WTC11 (cell line): ENCODE data around the gene CMC2. TPM values are rescaled to one million over a fixed set of nuclear protein-coding genes. Genes with fewer than 3 reads are reported as not detected.

Source experiments
- ATAC-seq: fragments of 200-7000 bp; cut with Tn5 transposase; 2 replicates; pipeline ENCODE4 v1.10.0; 2021; ENCODE audit warnings: mild to moderate bottlenecking, moderate library complexity
- CTCF ChIA-PET: fragments of 300-600 bp; sonication (Branson Sonifier 250); formaldehyde crosslinking; loops from one replicate; lab custom pipeline; 2021; ENCODE audit warnings: antibody characterized with exemption; lab: Charles Lee
- POLR2A ChIA-PET: fragments of 350-600 bp; sonication (Branson Sonifier 250); formaldehyde crosslinking; loops from one replicate; lab custom pipeline; 2021; ENCODE audit warnings: antibody characterized with exemption; lab: Charles Lee
- DNase-seq: peaks from one replicate; pipeline ENCODE4 v3.0.0; 2021; ENCODE audit warnings: low spot score
- H3K27ac Mint-ChIP-seq: 2 replicates; pipeline ENCODE4 v1.8.0; 2021; ENCODE audit warnings: mixed read lengths
- H3K27me3 Mint-ChIP-seq: 2 replicates; pipeline ENCODE4 v1.8.0; 2021; ENCODE audit warnings: low read depth, mild to moderate bottlenecking, moderate library complexity, mixed read lengths
- H3K36me3 Mint-ChIP-seq: 2 replicates; pipeline ENCODE4 v1.8.0; 2021; ENCODE audit warnings: mixed read lengths
- H3K4me1 Mint-ChIP-seq: 2 replicates; pipeline ENCODE4 v1.8.0; 2022; ENCODE audit warnings: mixed read lengths
- H3K4me3 Mint-ChIP-seq: 2 replicates; pipeline ENCODE4 v1.8.0; 2021; ENCODE audit warnings: mild to moderate bottlenecking, moderate library complexity, mixed read lengths
- H3K9me3 Mint-ChIP-seq: 2 replicates; pipeline ENCODE4 v1.8.0; 2021; ENCODE audit warnings: mixed read lengths
- ATF2 ChIP-seq: sonication (generic); formaldehyde crosslinking; IDR thresholded peaks from 2 replicates; pipeline ENCODE4 v1.8.1; 2022; ENCODE audit warnings: low read depth, missing genetic modification reagents, borderline replicate concordance
- CREM ChIP-seq: sonication (generic); formaldehyde crosslinking; IDR thresholded peaks from 2 replicates; pipeline ENCODE4 v1.8.1; 2022; ENCODE audit warnings: mild to moderate bottlenecking, missing genetic modification reagents, moderate library complexity
- CTCF ChIP-seq: fragments of 200-600 bp; IDR thresholded peaks from 2 replicates; pipeline ENCODE4 v1.8.0; 2022; ENCODE audit warnings: antibody characterized with exemption
- ETV6 ChIP-seq: sonication (generic); formaldehyde crosslinking; IDR thresholded peaks from 2 replicates; pipeline ENCODE4 v1.8.1; 2022; ENCODE audit warnings: mild to moderate bottlenecking, missing genetic modification reagents
- FOXP1 ChIP-seq: sonication (generic); formaldehyde crosslinking; IDR thresholded peaks from 2 replicates; pipeline ENCODE4 v1.8.0; 2022; ENCODE audit warnings: missing genetic modification reagents, mild to moderate bottlenecking, moderate library complexity, borderline replicate concordance
- HMGA2 ChIP-seq: fragments of 250-450 bp; sonication (Bioruptor Pico); IDR thresholded peaks from 2 replicates; pipeline ENCODE4 v1.4.0; 2021; ENCODE audit warnings: mild to moderate bottlenecking, moderate library complexity
- JUN ChIP-seq: sonication (generic); formaldehyde crosslinking; IDR thresholded peaks from 2 replicates; pipeline ENCODE4 v1.8.0; 2023; ENCODE audit warnings: mild to moderate bottlenecking, missing genetic modification reagents
- MLX ChIP-seq: sonication (generic); formaldehyde crosslinking; IDR thresholded peaks from 2 replicates; pipeline ENCODE4 v1.8.1; 2023; ENCODE audit warnings: mild to moderate bottlenecking, missing genetic modification reagents, moderate library complexity
- MYBL2 ChIP-seq: sonication (generic); formaldehyde crosslinking; IDR thresholded peaks from 2 replicates; pipeline ENCODE4 v1.8.1; 2023; ENCODE audit warnings: mild to moderate bottlenecking, moderate library complexity, missing genetic modification reagents
- NR2C2 ChIP-seq: sonication (generic); formaldehyde crosslinking; IDR thresholded peaks from 2 replicates; pipeline ENCODE4 v1.8.0; 2022; ENCODE audit warnings: mild to moderate bottlenecking, missing genetic modification reagents
- OVOL2 ChIP-seq: fragments of 250-450 bp; sonication (Bioruptor Pico); IDR thresholded peaks from 2 replicates; pipeline ENCODE4 v1.9.0; 2021; ENCODE audit warnings: mild to moderate bottlenecking, borderline replicate concordance
- PRRX2 ChIP-seq: fragments of 250-450 bp; sonication (Bioruptor Pico); IDR thresholded peaks from 2 replicates; pipeline ENCODE4 v1.8.0; 2021; ENCODE audit warnings: mild to moderate bottlenecking
- RELA ChIP-seq: sonication (generic); formaldehyde crosslinking; IDR thresholded peaks from 2 replicates; pipeline ENCODE4 v1.8.1; 2022; ENCODE audit warnings: missing genetic modification reagents, mild to moderate bottlenecking, borderline replicate concordance
- SMAD4 ChIP-seq: sonication (generic); formaldehyde crosslinking; IDR thresholded peaks from 2 replicates; pipeline ENCODE4 v1.8.0; 2022; ENCODE audit warnings: mild to moderate bottlenecking, missing genetic modification reagents
- STAT6 ChIP-seq: sonication (generic); formaldehyde crosslinking; conservative IDR thresholded peaks from 2 replicates; pipeline ENCODE4 v1.8.1; 2023; ENCODE audit warnings: mild to moderate bottlenecking, low read depth, missing genetic modification reagents, moderate library complexity
- TCF7 ChIP-seq: sonication (generic); formaldehyde crosslinking; IDR thresholded peaks from 2 replicates; pipeline ENCODE4 v1.8.0; 2022; ENCODE audit warnings: mild to moderate bottlenecking, low read depth, missing genetic modification reagents, moderate library complexity
- TEAD1 ChIP-seq: sonication (generic); formaldehyde crosslinking; IDR thresholded peaks from 2 replicates; pipeline ENCODE4 v1.8.0; 2022; ENCODE audit warnings: mild to moderate bottlenecking, missing genetic modification reagents
- ZBTB43 ChIP-seq: sonication (generic); formaldehyde crosslinking; IDR thresholded peaks from 2 replicates; pipeline ENCODE4 v1.8.1; 2023; ENCODE audit warnings: mild to moderate bottlenecking, missing genetic modification reagents
- ZNF317 ChIP-seq: sonication (generic); formaldehyde crosslinking; IDR thresholded peaks from 2 replicates; pipeline ENCODE4 v1.8.1; 2023; ENCODE audit warnings: low read depth, mild to moderate bottlenecking, moderate library complexity, missing genetic modification reagents, borderline replicate concordance
- ZNF423 ChIP-seq: fragments of 250-450 bp; sonication (Bioruptor Pico); IDR thresholded peaks from 2 replicates; pipeline ENCODE4 v2.1.2; 2022; ENCODE audit warnings: mild to moderate bottlenecking, moderate library complexity
- ZNF671 ChIP-seq: fragments of 250-450 bp; sonication (Bioruptor Pico); IDR thresholded peaks from 2 replicates; pipeline ENCODE4 v1.8.0; 2021; ENCODE audit warnings: mild to moderate bottlenecking
- total RNA-seq: library from RNA; stranded (reverse); gene quantifications from 3 replicates; pipeline ENCODE4 v1.2.3, GENCODE V29; 2021

The CMC2 gene
- total RNA-seq, 1 experiment from 2014 or later, result 78.9 TPM

- H3K36me3 Mint-ChIP-seq, result peaks cover 6% of the 10 kb centered on the region; the same call in 1 of the 2 replicates
- CTCF ChIA-PET, result interaction anchor here (1.0 kb wide), 1 partner anchor 11 kb away, joined by 5 read pairs; no protein-coding TSS in a partner anchor
Observed at GRCh38 chr16:80964351-80964750, 42.3 kb downstream of the CMC2 start.

GRCh38 chr16:80962879-80963278 lies 43.8 kb downstream of the CMC2 start:
- H3K27me3 Mint-ChIP-seq, result peaks cover under 1% of the 10 kb centered on the region
- no peak overlapping the region for H3K4me3 Mint-ChIP-seq
- H3K9me3 Mint-ChIP-seq, result peaks cover 39% of the 10 kb centered on the region
- ATAC-seq, result no peak
- H3K36me3 Mint-ChIP-seq, result peaks cover 18% of the 10 kb centered on the region
- DNase-seq, result no peak
- H3K27ac Mint-ChIP-seq, result no peak overlapping the region
- no peaks in the 10 kb centered on the region for H3K4me1 Mint-ChIP-seq
- ChIA-PET POLR2A (no interaction called here), CTCF (interaction anchor here (1.3 kb wide), 1 partner anchor 14 kb away, joined by 3 read pairs; no protein-coding TSS in a partner anchor)
- TF ChIP-seq OVOL2 (CRISPR knock-in tag), result no peak
- TF ChIP-seq MLX (CRISPR knock-in tag), result no peak
- TF ChIP-seq ZNF423 (CRISPR knock-in tag), result no peak
- TF ChIP-seq ZBTB43, result no peak

More at GRCh38 chr16:80964351-80964750, 42.3 kb downstream of the CMC2 start:
- ATAC-seq (no peak), DNase-seq (no peak)
- Mint-ChIP-seq H3K27ac (no peak overlapping the region), H3K9me3 (peaks cover 24% of the 10 kb centered on the region), H3K27me3 (no peaks in the 10 kb centered on the region; the same call in 1 of the 2 replicates), H3K4me3 (no peak overlapping the region), H3K4me1 (no peaks in the 10 kb centered on the region)
- POLR2A ChIA-PET, result no interaction called here
- TF ChIP-seq ZNF671 (CRISPR knock-in tag), result no peak
- no peak for TF ChIP-seq OVOL2 (CRISPR knock-in tag)
- no peak for TF ChIP-seq NR2C2 (CRISPR knock-in tag)
- TF ChIP-seq ATF2, result no peak
- TF ChIP-seq MYBL2 (CRISPR knock-in tag), result no peak
- no peak for TF ChIP-seq ZBTB43
- TF ChIP-seq TCF7, result no peak
- TF ChIP-seq ZNF317, result no peak
- no peak for TF ChIP-seq SMAD4 (CRISPR knock-in tag)
- no peak for TF ChIP-seq RELA (CRISPR knock-in tag)
- TF ChIP-seq ETV6, result no peak
- TF ChIP-seq STAT6 (CRISPR knock-in tag), result no peak

GRCh38 chr16:80958284-80958683 lies 48.4 kb downstream of the CMC2 start:
- POLR2A ChIA-PET, result no interaction called here
- CTCF ChIA-PET, result no interaction called here

More at GRCh38 chr16:80958284-80958683, 48.4 kb downstream of the CMC2 start:
- no peak overlapping the region for H3K27ac Mint-ChIP-seq
- no peak overlapping the region for H3K4me3 Mint-ChIP-seq
- peaks cover 61% of the 10 kb centered on the region for H3K9me3 Mint-ChIP-seq
- no peak for DNase-seq
- TF ChIP-seq HMGA2 (CRISPR knock-in tag) (no peak), FOXP1 (CRISPR knock-in tag) (no peak), CREM (CRISPR knock-in tag) (no peak), JUN (no peak), CTCF (no peak), PRRX2 (no peak), TEAD1 (no peak)
- no peak for ATAC-seq
- peaks cover 4% of the 10 kb centered on the region for H3K27me3 Mint-ChIP-seq
- no peaks in the 10 kb centered on the region for H3K4me1 Mint-ChIP-seq
- peaks cover 30% of the 10 kb centered on the region for H3K36me3 Mint-ChIP-seq
